ENCODE results near the gene TBCA. TPM values are rescaled to one million over a fixed set of nuclear protein-coding genes. Genes with fewer than 3 reads are reported as not detected.
A peak's percentile ranks its signal among the peaks of the same experiment; 100 is the strongest.

The TBCA gene
- total and polyA plus RNA-seq, 2 of the 13 experiments (the other 11 are each of a cell fraction or from before 2014, with no cell fraction given) = 93.8 to 309 TPM

DNA sequence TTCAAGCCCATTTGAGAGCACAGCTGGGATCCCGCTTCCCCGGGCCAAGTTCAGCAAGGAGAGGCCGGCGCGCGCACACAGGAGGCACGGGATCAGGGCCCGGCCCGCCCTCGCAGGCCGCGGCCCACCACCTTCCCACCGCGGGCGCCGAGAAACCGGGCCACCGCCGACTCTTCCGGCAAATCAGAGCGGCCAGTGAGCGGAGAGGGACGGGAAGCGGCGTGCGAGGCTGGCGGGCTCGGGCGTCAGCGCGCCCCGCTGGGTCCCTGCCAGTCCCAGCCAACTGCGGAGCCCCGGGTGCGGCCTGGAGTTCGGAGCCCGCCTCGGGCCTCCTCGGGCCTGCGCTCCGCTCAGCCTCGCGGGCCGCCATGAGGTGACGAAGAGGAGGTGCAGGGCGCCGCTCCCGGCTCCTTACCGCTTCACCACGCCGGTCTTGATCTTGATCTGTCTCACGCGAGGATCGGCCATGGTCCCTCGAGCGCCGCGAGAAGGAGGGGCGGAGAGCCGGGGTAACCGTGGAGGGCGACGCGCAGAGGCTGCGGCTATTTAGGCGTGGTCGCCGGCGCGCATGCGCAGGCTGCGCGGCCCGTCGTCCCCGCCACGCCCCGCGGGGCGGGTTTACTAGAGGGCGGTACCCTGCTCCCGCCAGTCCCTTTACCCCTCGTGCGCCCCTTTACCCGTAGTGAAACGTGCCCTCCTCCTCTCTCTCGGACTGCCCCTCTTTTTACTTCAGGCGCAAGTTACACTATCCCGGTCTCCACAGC, at the start of gene TBCA (continued):
- TF ChIP-seq ZNF777 (CRISPR knock-in tag; IDR thresholded peaks at IDR 0.05) (peak; percentile 66), RARG (CRISPR knock-in tag; IDR thresholded peaks at IDR 0.05; ENCODE audit: low read depth) (no peak), ZNF713 (CRISPR knock-in tag; IDR thresholded peaks at IDR 0.05) (no peak), HNRNPUL1 (IDR thresholded peaks at IDR 0.05; ENCODE audit: low read depth, low read length) (no peak), SALL2 (CRISPR knock-in tag; IDR thresholded peaks at IDR 0.05) (peak; percentile 93), NFIB (CRISPR knock-in tag; IDR thresholded peaks at IDR 0.05; ENCODE audit: borderline replicate concordance) (no peak), POLR2G (IDR thresholded peaks at IDR 0.05; ENCODE audit: low read depth, low read length) (peak; percentile 85), RBFOX2 (IDR thresholded peaks at IDR 0.05; ENCODE audit: low read depth, low read length) (peak; percentile 97), MBD4 (IDR thresholded peaks at IDR 0.05; ENCODE audit: borderline replicate concordance, low read length) (no peak), AKAP8 (CRISPR knock-in tag; IDR thresholded peaks at IDR 0.05) (no peak), ZNF724P (CRISPR knock-in tag; IDR thresholded peaks at IDR 0.05; ENCODE audit: borderline replicate concordance) (peak; percentile 87; the same call in 1 of the 2 replicates)
- TF ChIP-seq, protein P1, sequence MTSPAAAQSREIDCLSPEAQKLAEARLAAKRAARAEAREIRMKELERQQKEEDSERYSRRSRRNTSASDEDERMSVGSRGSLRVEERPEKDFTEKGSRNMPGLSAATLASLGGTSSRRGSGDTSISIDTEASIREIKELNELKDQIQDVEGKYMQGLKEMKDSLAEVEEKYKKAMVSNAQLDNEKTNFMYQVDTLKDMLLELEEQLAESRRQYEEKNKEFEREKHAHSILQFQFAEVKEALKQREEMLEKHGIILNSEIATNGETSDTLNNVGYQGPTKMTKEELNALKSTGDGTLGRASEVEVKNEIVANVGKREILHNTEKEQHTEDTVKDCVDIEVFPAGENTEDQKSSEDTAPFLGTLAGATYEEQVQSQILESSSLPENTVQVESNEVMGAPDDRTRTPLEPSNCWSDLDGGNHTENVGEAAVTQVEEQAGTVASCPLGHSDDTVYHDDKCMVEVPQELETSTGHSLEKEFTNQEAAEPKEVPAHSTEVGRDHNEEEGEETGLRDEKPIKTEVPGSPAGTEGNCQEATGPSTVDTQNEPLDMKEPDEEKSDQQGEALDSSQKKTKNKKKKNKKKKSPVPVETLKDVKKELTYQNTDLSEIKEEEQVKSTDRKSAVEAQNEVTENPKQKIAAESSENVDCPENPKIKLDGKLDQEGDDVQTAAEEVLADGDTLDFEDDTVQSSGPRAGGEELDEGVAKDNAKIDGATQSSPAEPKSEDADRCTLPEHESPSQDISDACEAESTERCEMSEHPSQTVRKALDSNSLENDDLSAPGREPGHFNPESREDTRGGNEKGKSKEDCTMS (CRISPR knock-in tag; conservative IDR thresholded peaks at IDR 0.05) = no peak
- TF ChIP-seq, protein P2, sequence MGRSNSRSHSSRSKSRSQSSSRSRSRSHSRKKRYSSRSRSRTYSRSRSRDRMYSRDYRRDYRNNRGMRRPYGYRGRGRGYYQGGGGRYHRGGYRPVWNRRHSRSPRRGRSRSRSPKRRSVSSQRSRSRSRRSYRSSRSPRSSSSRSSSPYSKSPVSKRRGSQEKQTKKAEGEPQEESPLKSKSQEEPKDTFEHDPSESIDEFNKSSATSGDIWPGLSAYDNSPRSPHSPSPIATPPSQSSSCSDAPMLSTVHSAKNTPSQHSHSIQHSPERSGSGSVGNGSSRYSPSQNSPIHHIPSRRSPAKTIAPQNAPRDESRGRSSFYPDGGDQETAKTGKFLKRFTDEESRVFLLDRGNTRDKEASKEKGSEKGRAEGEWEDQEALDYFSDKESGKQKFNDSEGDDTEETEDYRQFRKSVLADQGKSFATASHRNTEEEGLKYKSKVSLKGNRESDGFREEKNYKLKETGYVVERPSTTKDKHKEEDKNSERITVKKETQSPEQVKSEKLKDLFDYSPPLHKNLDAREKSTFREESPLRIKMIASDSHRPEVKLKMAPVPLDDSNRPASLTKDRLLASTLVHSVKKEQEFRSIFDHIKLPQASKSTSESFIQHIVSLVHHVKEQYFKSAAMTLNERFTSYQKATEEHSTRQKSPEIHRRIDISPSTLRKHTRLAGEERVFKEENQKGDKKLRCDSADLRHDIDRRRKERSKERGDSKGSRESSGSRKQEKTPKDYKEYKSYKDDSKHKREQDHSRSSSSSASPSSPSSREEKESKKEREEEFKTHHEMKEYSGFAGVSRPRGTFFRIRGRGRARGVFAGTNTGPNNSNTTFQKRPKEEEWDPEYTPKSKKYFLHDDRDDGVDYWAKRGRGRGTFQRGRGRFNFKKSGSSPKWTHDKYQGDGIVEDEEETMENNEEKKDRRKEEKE (IDR thresholded peaks at IDR 0.05) = no peak
- TF ChIP-seq, protein P3, sequence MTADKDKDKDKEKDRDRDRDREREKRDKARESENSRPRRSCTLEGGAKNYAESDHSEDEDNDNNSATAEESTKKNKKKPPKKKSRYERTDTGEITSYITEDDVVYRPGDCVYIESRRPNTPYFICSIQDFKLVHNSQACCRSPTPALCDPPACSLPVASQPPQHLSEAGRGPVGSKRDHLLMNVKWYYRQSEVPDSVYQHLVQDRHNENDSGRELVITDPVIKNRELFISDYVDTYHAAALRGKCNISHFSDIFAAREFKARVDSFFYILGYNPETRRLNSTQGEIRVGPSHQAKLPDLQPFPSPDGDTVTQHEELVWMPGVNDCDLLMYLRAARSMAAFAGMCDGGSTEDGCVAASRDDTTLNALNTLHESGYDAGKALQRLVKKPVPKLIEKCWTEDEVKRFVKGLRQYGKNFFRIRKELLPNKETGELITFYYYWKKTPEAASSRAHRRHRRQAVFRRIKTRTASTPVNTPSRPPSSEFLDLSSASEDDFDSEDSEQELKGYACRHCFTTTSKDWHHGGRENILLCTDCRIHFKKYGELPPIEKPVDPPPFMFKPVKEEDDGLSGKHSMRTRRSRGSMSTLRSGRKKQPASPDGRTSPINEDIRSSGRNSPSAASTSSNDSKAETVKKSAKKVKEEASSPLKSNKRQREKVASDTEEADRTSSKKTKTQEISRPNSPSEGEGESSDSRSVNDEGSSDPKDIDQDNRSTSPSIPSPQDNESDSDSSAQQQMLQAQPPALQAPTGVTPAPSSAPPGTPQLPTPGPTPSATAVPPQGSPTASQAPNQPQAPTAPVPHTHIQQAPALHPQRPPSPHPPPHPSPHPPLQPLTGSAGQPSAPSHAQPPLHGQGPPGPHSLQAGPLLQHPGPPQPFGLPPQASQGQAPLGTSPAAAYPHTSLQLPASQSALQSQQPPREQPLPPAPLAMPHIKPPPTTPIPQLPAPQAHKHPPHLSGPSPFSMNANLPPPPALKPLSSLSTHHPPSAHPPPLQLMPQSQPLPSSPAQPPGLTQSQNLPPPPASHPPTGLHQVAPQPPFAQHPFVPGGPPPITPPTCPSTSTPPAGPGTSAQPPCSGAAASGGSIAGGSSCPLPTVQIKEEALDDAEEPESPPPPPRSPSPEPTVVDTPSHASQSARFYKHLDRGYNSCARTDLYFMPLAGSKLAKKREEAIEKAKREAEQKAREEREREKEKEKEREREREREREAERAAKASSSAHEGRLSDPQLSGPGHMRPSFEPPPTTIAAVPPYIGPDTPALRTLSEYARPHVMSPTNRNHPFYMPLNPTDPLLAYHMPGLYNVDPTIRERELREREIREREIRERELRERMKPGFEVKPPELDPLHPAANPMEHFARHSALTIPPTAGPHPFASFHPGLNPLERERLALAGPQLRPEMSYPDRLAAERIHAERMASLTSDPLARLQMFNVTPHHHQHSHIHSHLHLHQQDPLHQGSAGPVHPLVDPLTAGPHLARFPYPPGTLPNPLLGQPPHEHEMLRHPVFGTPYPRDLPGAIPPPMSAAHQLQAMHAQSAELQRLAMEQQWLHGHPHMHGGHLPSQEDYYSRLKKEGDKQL (CRISPR knock-in tag; IDR thresholded peaks at IDR 0.05; ENCODE audit: low read depth) = peak; percentile 48; the same call in 1 of the 2 replicates
- TF ChIP-seq, protein P4, sequence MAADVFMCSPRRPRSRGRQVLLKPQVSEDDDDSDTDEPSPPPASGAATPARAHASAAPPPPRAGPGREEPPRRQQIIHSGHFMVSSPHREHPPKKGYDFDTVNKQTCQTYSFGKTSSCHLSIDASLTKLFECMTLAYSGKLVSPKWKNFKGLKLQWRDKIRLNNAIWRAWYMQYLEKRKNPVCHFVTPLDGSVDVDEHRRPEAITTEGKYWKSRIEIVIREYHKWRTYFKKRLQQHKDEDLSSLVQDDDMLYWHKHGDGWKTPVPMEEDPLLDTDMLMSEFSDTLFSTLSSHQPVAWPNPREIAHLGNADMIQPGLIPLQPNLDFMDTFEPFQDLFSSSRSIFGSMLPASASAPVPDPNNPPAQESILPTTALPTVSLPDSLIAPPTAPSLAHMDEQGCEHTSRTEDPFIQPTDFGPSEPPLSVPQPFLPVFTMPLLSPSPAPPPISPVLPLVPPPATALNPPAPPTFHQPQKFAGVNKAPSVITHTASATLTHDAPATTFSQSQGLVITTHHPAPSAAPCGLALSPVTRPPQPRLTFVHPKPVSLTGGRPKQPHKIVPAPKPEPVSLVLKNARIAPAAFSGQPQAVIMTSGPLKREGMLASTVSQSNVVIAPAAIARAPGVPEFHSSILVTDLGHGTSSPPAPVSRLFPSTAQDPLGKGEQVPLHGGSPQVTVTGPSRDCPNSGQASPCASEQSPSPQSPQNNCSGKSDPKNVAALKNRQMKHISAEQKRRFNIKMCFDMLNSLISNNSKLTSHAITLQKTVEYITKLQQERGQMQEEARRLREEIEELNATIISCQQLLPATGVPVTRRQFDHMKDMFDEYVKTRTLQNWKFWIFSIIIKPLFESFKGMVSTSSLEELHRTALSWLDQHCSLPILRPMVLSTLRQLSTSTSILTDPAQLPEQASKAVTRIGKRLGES (CRISPR knock-in tag; IDR thresholded peaks at IDR 0.05; ENCODE audit: borderline replicate concordance) = peak; percentile 21; the same call in 1 of the 2 replicates

Measured in HepG2 (cell line).